Effector CD8-positive, alpha-beta T cell (primary cell): Measurements from ENCODE around the gene MAD2L1.
"Not testable (repeated sequence)": the region's sequence is repeated elsewhere in the genome, so short reads cannot be mapped to it uniquely, and the experiment has no call there.

Source experiments
- DNase-seq: peaks from one replicate; lab custom pipeline; 2025; lab: John Stamatoyannopoulos, UW
- total RNA-seq, 4 experiments: gene quantifications; one replicate each; lab custom pipeline; 2026; lab: John Stamatoyannopoulos, UW

The MAD2L1 gene
- total RNA-seq, result 5.6 to 9.7 (median 7.4) reads per million in 4 experiments

DNA sequence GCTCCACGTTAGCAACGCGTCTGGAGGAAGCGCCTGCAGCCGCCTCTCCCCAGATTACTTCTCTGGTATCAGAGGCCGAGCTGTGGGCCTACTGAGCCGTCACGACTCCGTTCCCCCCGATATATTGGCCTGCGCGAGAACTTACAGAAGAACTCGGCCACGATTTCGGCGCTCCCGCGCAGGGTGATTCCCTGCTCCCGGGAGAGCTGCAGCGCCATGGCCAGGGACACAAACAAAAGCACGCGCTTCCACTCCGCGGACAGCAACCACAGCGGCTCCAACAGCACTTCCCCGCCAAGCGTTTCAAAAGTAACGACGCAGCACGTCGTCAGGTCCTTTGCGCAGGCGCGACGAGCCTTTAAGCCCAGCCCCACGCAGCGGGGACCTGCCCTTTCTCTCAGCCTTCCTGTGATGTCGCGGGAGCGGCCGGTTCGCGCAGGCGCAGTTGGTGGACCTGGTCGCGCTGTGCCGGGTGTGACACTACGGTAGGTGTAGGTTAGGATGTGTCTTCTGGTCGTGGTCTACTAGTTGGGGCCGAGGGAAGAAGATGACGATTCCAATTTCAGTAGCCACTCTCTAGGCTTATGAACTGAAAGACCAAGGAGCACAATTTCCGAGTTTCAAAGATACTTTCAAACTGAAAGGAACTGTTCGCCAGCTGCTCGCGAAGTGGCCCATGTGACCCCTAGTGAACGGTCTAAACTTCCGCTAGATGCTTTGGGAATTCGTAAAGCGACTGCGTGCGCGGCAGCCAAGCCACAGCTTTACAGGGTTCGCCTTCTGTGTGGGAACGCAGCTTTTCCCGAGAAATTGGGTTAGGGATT is at the start of gene MAD2L1:
TSS of gene MAD2L1 (minus strand) at position 332 of the 824 bp plus-strand sequence. CDS start at position 218, 114 bp downstream.
- DNase-seq, result peak; percentile 98

DNA sequence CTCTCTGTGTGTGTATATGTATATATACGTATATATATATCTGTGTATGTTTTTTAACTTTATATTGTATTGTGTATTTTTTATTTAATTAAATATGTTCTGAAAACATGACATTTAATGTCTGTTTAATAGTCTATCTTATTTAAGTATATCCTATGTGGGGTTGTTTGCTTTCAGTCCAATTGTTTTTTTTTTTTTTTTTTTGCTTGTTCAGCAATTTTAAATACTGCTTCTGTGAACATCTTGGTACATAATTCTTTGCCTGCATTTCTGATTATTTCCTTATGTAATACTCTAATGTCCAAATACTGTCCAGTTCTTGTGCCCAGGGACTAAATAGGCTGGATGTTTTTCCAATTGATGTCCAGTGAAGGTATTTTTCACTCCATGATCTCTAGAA is 45.1 kb upstream of the MAD2L1 start:
- DNase-seq, result no peak

DNA sequence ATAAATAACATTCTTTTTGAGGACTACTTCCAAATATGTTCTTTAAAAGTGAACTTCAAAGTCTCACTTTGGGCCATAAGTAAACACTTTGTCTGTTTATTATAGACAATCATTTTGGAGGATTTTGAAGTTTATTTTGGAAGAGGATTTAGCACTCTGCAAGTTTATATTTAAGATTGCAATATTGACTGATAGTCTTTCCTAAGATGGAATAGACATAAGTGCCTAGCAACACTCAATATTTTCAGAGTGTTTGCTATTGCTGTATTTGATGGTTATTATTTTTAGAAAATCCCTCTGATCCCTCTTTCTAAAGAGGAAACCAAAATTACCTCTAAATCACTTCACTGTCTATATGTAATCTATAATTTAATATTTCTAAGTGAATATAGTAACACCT is 42.8 kb upstream of the MAD2L1 start:
- DNase-seq, result no peak

DNA sequence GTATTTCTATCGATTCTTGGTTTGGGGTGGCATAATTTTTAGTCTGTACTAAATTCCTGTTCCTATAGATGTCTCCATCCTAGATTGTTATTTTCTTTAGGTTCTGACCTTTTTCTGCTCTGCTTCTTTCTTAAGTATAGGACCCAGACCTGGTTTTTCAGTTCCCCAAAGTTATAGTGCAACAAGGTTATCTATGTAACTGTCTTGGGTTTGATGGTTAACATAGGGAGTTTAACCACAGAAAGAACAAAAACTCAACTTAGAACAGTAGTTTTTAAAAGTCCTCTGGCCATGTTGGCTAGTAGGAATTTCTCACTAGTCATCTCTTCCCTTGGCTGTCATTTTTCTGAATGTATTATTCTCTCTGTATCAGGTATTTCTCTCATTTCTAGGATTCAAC is 38.8 kb upstream of the MAD2L1 start:
- DNase-seq, result no peak

DNA sequence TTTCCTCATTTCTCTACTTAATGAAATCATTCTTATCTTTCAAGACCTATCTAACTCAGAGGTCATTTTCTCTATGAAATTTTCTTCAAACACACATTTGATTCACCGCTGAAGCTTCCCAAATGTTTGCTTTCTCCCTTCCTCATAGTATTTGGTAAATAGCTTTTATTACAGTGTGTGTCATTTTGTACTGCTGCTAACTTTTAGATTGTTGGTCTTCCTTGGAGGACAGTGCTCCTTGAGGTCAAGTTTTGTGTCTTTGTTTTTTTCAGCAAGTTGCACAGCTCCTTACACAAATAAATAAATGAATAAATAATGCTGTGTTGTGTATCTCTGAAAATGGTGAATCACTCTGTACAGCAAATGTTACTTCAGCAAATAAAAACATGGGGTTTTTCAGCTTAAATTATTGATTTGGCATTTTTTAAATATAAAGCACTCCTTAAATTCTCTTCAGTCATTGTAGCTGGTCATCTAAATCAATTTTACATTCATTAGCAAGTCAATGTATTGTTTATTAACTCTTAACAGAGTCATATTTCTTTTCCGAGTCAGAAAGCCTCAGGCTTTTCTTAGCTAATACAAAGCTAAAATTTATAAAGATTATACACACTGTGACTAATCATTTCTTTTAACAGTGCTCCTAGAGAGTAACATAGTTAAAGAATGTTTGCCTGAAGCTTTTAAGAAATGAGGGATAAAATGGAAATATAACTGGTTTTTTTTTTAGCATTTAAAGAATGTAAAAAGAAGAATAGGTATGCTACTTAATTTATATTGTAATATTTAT is 30.1 kb upstream of the MAD2L1 start:
- no peak for DNase-seq

DNA sequence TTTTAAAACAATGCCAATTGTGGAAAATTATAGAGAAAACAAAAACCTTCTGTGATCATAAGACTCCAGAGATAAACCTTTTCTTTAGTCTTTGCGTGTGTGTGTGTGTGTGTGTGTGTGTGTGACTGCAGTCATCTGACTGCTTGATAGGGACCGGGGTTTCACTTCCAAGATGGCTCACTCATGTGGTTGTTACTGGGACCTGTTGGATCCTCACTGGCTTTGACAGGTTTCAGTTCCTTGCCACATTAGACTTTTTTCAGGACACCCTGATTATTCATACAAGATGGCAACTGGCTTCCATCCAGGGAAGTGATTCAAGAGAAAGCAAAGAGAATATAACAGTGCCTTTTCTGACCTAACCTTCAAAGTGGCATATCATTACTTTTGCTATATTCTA is 21.9 kb upstream of the MAD2L1 start:
- no peak for DNase-seq

DNA sequence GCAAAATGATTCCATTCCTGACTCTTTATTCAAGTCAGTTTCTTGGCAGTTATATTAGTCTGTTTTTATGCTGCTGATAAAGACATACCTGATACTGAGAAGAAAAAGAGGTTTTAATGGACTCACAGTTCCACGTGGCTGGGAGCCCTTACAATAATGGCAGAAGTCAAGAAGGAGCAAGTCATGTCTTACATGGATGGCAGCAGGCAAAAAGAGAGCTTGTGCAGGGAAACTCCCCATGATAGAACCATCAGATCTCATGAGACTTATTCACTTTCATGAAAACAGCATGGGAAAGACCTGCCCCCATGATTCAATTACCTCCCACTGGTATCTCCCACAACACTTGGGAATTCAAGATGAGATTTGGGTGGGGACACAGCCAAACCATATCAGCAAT is 21.4 kb upstream of the MAD2L1 start:
- not testable (repeated sequence) for DNase-seq

DNA sequence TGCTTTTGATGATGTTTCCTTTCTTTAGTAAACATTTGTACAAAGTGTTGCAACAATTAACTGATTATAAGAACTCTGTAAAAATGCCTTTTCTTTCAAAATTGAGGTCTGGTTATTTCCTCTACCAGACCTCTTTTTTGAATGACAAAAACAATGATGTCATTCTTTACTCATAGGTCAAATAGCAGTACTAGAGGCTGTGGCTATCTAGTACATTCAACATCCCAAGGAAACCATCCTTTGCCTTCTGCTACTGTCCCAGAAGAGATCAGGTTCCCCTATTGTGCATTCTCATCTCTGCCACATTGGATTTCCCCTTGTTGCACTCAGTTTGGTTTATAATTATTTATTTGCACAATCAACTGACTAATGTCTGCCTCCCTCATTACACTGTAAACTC is 19.1 kb upstream of the MAD2L1 start:
- DNase-seq, result no peak

DNA sequence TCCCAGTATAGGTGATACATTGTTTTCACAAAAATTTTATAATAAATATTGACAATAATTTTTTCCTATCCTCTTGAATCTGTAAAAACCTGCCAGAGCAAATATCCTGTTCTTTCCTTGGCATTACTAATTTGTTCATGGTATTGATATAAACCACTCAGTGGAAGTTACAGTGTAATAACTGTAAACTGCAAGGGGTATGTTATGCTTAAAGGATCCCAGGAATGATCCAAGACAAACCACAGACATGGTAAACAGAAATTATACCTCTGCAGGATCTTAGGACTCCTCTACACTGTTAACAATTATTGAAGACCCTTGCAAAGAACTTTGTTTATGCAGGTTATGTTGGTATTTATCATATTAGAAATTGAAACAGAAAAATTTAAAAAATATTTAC is 17.7 kb upstream of the MAD2L1 start:
- no peak for DNase-seq

DNA sequence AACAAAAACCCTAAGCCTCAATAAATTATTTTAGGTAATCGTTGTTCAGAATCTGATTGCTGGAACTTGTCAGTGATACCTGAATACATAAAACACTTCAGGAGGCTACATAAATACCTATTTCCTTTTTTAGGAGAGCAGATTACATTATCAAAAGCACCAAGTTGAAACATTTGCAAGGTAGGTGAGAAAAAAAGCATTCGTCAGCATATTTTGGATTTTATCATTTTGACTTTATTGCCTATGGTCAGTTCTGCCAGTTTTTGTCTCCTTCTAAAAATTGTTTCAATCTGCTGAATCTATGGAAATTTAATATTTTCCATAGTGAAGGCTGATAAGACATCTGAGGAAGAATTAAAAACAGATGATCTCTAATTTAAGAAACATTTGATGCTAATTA is 16.5 kb upstream of the MAD2L1 start:
- DNase-seq, result no peak

DNA sequence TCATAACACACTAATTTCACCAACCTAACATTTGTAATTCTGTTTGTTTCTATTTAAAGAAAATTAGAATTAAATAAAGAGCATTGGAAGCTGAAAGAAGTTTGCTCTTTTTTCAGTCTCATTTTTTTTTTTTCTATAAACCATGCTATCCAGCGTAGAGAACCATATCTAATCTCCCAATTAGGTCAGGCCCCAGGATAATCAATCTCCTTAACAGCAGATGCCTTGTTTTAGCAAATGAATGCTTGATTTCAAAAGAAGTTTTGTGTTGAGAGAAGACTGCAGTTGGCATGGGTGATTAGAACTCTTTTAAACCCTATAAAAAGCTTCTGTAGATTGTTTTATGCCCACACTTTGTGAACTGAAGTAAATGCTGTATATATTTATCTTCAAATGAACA is 15.6 kb upstream of the MAD2L1 start:
- no peak for DNase-seq

DNA sequence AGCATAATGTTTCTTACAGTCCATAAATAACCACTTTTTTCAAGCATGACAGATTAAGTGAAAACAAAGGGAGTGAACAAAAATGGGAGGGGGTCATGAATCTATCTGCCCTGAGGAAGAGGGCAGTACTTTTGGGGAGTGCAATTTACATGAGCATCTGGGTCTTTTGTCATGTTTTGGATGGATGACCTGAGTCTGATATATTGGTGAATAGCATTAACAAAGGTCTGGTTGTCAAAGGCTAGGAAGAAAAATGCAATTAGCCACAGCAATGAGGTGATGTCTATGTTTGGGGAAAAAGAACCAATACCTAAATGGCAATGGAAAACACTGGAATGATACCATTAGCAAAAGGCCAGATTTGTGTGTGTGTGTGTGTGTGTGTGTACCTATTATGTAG is 15.1 kb upstream of the MAD2L1 start:
- no peak for DNase-seq

DNA sequence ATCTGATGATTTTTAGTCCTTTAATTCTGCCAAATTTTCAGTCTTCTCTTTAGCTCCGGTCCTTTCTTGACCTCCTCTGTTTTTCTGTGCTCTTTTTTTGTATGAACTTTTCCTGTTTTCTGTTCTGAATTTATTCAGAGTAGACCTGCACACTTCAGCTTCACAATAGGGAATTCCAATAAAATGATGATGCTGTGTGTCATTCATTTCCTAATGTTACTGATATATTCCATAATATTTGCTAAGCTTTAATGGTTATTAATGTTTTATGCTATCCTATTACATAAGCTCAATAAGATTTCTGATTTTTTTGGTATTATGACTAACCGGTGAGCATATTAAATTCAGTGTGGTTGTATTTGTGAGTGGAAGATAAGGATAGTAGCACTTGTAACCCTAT is 13.9 kb upstream of the MAD2L1 start:
- no peak for DNase-seq

DNA sequence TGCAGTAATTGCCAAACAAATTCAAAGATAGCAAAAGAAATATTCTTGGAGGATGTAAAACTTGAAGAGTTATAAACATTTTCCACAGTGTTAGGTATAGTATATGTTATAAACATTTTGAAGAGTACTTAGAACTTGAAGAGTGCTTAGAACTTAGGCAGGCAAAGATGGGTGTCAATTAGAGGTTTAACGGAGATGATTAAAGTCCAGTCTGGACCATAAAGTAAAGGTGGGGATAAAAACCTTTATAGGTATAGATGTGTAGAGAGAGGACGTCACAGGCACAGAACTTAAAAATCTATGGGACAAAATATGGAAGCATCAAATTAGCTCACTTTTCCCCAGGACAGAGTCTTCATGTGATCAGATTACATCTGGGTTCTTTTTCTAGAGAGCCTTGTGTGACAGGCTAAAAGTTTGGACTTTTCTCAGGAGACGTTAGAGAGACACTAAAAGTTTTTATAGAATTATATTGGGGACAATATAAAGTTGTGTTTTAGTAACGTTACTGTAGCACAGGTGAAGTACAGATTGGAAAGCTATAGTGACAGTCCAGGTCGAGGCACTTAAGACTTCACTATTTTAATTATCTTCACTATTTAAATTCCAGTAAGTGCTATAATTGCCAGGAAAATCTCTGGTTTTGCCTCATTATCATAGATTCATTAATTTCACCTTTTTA is 13.3 kb upstream of the MAD2L1 start:
- DNase-seq, result no peak

DNA sequence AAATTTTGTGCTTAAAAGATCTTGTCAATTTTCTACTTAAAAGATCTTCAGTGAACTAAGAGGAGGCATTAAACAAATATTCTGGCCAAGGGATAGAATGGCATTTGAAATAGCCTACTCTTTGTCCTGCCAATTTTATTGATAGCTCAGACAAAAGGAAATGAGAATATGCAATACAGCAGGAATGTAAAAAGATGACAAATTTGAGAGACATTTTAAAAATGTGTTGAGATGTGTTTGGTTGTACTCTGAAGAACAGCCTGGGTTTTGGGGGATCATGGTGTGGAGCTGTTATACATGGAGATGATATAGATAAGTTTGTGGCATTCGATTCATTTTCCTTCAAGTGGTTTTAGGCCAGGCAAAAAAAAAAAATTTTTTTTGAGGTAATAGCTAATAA is 11.6 kb upstream of the MAD2L1 start:
- DNase-seq, result no peak

DNA sequence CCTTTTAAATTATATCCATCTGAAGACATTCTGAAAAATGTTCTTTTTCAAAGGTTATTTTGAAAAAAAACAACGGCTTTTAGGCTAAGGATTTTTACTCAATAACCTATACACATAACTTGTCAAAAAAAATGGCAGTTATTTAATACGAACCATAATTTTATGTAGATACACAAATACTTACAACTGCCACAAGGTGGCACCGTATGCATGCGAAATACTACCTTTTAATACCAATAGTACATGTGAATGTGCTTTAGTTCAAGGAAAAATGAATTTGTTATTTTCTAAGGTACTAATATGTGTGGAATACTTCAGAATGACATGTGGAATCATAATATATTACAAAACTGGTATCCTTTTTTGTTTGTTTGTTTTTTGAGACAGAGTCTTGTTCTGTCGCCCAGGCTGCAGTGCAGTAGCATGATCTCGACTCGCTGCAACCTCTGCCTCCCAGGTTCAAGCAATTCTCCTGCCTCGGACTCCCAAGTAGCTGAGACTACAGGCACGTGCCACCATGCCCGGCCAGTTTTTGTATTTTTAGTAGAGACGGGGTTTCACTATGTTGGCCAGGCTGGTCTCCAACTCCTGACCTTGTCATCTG is 4.6 kb upstream of the MAD2L1 start:
- peak; percentile 30 for DNase-seq

DNA sequence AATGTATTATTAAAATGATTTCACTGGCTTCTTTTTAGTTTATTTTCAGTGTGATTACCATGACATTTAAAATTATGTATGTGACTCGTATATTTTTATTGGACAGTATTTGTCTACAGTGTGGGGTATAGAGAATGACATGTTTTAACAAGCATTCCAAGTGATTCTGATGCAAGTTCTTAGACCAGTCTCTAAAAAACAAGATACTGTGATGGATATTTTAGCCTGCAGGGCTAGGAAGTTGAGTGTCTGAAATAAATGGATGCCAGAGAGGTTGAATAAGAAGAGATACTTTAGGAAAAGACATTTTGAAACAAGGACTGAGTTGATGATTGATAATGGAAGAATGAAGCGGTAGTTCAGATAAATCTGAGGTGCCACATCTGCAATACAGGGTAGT is 3.5 kb upstream of the MAD2L1 start:
- DNase-seq, result no peak

DNA sequence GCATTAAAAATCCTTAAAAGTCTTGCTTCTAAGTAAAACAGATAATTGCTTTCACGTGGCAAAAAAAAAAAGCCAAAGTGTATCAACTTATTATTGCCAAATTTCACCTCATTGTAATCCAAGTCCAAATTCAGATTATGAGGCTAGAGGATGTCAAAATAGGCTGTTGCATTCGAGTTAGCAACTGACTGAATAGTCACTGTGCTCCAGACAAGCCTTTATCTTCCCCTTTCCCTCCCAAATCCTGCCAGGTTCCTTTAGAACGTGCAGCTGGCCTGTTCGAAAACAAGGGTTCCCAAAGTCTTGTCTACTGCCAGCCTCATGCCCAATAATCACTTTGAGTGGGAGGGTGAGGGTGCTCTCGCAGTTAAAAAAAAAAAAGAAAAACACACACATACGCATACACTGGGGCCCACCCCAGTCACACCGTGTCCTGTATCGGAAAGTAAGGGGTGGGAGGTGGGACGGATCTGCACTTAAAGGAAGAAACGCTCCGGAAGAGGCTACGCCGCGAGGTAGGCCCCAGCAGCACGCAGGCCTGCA is 603 bp downstream of the MAD2L1 start:
- DNase-seq, result peak; percentile 31

DNA sequence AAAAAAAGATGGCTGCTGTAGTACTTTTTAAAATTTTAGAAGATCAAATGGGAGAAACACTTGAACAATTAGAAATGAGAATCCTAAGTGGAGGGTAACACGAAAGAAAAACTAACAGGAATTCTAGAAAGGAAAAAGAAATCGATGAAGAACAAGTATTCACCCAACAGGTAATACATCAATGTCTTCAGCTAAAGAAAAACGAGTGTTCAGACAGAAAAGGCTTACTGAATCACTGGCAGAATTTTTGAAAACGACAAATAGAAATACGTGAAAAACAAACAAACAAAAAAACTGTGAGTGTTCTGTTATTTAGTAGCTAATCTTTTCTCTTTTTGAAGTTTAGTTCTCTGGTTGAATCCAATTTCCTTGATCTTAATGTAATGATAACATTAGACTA is 1.8 kb downstream of the MAD2L1 start:
- DNase-seq, result no peak

DNA sequence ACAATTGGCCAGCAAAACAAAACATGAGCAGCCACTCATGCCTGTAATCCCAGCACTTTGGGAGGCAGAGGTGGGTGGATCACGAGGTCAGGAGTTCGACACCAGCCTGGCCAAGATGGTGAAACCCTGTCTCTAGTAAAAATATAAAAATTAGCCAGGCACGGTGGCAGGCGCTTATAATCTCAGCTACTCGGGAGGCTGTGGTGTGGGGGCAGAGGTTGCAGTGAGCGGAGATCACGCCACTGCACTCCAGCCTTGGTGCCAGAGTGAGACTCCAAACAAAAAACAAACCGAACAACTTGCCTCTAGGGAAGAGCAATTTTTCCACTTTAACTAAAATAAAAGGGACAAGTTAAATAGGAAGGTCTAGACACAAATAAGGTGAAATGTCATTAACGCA is 2.9 kb downstream of the MAD2L1 start:
- DNase-seq, result not testable (repeated sequence)

DNA sequence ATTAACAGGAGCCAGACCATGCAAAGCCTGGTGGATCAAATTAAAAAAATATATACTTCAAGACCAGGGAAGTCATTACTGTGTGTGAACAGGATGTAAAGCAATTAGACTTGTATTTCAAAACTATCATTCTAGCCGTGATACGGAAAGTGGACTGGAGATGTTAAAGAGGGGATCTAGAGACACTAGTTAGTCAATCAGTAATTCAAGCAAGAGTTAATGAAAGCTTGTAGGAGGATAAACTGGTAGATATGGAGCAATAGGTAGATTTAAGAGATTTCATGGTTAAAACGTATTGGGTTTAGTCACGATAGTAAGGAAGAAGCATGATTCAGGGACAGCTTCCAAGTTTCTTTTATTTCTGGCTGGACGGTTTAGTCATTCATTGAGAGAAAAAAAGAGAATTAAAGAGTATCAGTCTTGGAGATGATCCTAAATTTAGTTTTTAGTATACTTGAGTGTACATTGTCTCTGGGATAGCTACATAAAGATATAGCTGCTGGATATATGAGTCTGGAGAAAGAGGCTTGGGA is 3.9 kb downstream of the MAD2L1 start:
- no peak for DNase-seq

DNA sequence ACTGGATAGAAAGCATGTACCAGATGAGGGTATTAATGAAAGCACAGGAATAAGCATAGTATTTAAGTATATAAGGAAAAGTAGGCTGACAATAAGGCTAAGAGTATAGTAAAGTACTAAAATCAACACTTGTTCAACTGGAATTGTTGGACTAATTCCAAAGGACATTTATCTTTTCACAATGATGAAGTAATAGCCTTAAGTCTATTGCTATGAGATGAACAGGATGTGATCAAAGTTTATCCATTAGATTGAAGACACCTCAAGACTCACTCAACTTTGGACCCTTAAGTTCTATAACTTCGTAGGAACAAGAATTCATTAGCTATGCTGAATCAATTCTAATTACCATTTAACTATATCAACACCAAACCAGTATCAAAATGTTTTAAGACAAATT is 7.6 kb downstream of the MAD2L1 start:
- DNase-seq, result no peak
